PC-9 (cell line): ENCODE results near the gene CD164. TPM values are rescaled to one million over a fixed set of nuclear protein-coding genes. Genes with fewer than 3 reads are reported as not detected.

Source experiments
- BruUV-seq: library from RNA; stranded (reverse); fragments of 400-500 nt; replicated peaks from 2 replicates; lab custom pipeline; 2021; lab: Mats Ljungman, UMichigan
- CTCF ChIA-PET: fragments of 300-600 bp; sonication (Branson Sonifier 250); formaldehyde crosslinking; loops from one replicate; lab custom pipeline; 2022; ENCODE audit warnings: antibody characterized with exemption; lab: Charles Lee
- POLR2A ChIA-PET: fragments of 300-600 bp; sonication (Branson Sonifier 250); formaldehyde crosslinking; loops from one replicate; lab custom pipeline; 2022; ENCODE audit warnings: antibody characterized with exemption; ENCODE audit not compliant: unreplicated experiment; lab: Charles Lee
- DNase-seq, 2 experiments: peaks; one replicate each; pipeline versions ENCODE4 v3.0.0 to v3.0.0-alpha.2; 2015 to 2022; ENCODE audit warnings: mixed read lengths in 1 of 2
- H2AFZ ChIP-seq: fragments of 200-600 bp; sonication (generic); 2 replicates; pipeline ENCODE4 v1.8.1; 2017; ENCODE audit warnings: antibody characterized with exemption
- H3F3A ChIP-seq: fragments of 200-600 bp; sonication (generic); 2 replicates; pipeline ENCODE4 v1.8.1; 2017; ENCODE audit warnings: antibody characterized with exemption, mild to moderate bottlenecking, low read depth; ENCODE audit not compliant: insufficient read depth
- H3K27ac ChIP-seq: fragments of 200-600 bp; sonication (generic); 2 replicates; pipeline ENCODE4 v1.6.1; 2016; ENCODE audit warnings: mixed run types
- H3K27me3 ChIP-seq: fragments of 200-600 bp; sonication (generic); 2 replicates; pipeline ENCODE4 v1.6.1; 2016; ENCODE audit warnings: low read depth, mixed run types; ENCODE audit not compliant: insufficient read depth
- H3K36me3 ChIP-seq: fragments of 200-600 bp; sonication (generic); 2 replicates; pipeline ENCODE4 v1.6.1; 2016; ENCODE audit warnings: low read depth, mixed run types
- H3K4me1 ChIP-seq: fragments of 200-600 bp; sonication (generic); replicated peaks from 2 replicates; pipeline ENCODE4 v1.6.1; 2016; ENCODE audit warnings: mixed run types; ENCODE audit not compliant: insufficient read depth
- H3K4me2 ChIP-seq: fragments of 200-600 bp; sonication (generic); 2 replicates; pipeline ENCODE4 v1.6.1; 2017; ENCODE audit warnings: mixed run types
- H3K4me3 ChIP-seq: fragments of 200-600 bp; sonication (generic); 2 replicates; pipeline ENCODE4 v1.6.1; 2016; ENCODE audit warnings: mixed run types
- H3K79me2 ChIP-seq: fragments of 200-600 bp; sonication (generic); 2 replicates; pipeline ENCODE4 v1.6.1; 2017; ENCODE audit warnings: low read depth, mixed run types
- H3K9me2 ChIP-seq: fragments of 200-600 bp; sonication (generic); 2 replicates; pipeline ENCODE4 v1.8.1; 2017; ENCODE audit warnings: mild to moderate bottlenecking; ENCODE audit not compliant: insufficient read depth
- H3K9me3 ChIP-seq: fragments of 200-600 bp; sonication (generic); 2 replicates; pipeline ENCODE4 v1.8.1; 2016; ENCODE audit warnings: low read depth; ENCODE audit not compliant: insufficient read depth
- H4K20me1 ChIP-seq: fragments of 200-600 bp; sonication (generic); 2 replicates; pipeline ENCODE4 v1.8.1; 2017; ENCODE audit not compliant: insufficient read depth
- EZH2 ChIP-seq: fragments of 200-600 bp; sonication (generic); IDR thresholded peaks from 2 replicates; pipeline ENCODE4 v1.8.0; 2017; ENCODE audit warnings: antibody characterized with exemption, low read depth
- intact Hi-C: fragments of 100-400 bp; cut with micrococcal nuclease; formaldehyde crosslinking; loops from one replicate; pipeline ENCODE4 v1.10.0; 2022; ENCODE audit not compliant: unreplicated experiment
- total RNA-seq: library from RNA; stranded (reverse); gene quantifications from 2 replicates; pipeline ENCODE4 v1.2.3, GENCODE V29; 2021
- TF ChIP-seq, protein P1 (sequence below): fragments of 200-600 bp; sonication (generic); conservative IDR thresholded peaks from 2 replicates; pipeline ENCODE4 v1.6.1; 2017; ENCODE audit warnings: mixed run types, antibody characterized with exemption, mild to moderate bottlenecking, moderate library complexity

Gene CD164
- total RNA-seq, 1 experiment from 2014 or later, result 170 TPM

DNA sequence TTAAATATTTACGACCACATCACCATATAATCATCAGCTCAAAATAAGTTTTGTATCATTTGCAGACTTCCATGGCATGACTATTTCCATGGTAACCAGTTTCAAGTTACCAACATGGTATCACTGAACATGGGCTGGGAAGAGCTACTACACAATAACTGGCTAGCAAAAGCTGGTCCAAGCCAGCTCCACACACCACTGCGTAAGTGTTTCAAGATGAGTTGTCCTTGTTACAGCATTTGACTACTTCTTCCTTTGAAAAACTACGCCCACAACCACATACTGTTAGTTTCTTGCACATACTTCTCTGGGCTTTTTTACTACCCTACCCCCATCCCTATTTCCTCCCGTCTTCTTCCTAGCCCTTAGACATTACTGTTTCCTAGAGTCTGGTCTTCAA is 8.5 kb downstream of the CD164 start:
- Histone ChIP-seq H3F3A (peaks cover 16% of the 10 kb centered on the region), H3K9me3 (no peaks in the 10 kb centered on the region), H2AFZ (no peak overlapping the region), H4K20me1 (peaks cover 58% of the 10 kb centered on the region), H3K27me3 (no peaks in the 10 kb centered on the region), H3K36me3 (peaks cover 95% of the 10 kb centered on the region), H3K4me1 (peaks cover 13% of the 10 kb centered on the region; the same call in 1 of the 2 replicates), H3K79me2 (peaks cover 45% of the 10 kb centered on the region), H3K27ac (no peak overlapping the region), H3K9me2 (no peaks in the 10 kb centered on the region), H3K4me3 (no peak overlapping the region), H3K4me2 (no peak overlapping the region)
- DNase-seq, result no peak
- BruUV-seq, result no TSS peak
- ChIA-PET CTCF (no interaction called here), POLR2A (no interaction called here)
- no peak for TF ChIP-seq EZH2
- TF ChIP-seq, protein P1, sequence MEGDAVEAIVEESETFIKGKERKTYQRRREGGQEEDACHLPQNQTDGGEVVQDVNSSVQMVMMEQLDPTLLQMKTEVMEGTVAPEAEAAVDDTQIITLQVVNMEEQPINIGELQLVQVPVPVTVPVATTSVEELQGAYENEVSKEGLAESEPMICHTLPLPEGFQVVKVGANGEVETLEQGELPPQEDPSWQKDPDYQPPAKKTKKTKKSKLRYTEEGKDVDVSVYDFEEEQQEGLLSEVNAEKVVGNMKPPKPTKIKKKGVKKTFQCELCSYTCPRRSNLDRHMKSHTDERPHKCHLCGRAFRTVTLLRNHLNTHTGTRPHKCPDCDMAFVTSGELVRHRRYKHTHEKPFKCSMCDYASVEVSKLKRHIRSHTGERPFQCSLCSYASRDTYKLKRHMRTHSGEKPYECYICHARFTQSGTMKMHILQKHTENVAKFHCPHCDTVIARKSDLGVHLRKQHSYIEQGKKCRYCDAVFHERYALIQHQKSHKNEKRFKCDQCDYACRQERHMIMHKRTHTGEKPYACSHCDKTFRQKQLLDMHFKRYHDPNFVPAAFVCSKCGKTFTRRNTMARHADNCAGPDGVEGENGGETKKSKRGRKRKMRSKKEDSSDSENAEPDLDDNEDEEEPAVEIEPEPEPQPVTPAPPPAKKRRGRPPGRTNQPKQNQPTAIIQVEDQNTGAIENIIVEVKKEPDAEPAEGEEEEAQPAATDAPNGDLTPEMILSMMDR, result no peak
- intact Hi-C loops, result no loop called here

DNA sequence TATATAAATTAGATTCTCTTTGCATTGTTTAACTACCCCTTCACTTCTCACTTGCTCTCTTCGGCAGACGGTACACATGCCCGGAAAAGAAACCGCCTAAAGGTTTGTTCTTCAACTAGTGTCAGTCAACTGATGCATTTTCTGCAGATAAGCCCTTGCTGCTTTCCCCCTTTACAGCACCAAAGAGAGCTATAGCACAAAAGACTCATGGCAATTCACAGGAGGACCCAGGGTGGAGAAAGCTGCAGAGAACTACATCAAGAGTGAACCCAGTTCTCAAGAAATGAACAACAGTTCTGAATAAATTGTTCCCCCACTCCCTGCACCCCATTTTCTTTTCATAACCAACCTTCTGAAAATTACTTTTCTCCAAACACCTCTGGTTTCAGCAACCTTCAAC is 8.9 kb downstream of the CD164 start:
- ChIA-PET CTCF (no interaction called here), POLR2A (interaction anchor here (0.7 kb wide), 1 partner anchor 176 kb away, joined by 6 read pairs; no protein-coding TSS in a partner anchor)
- H3K9me3 ChIP-seq, result no peaks in the 10 kb centered on the region
- H4K20me1 ChIP-seq, result peaks cover 55% of the 10 kb centered on the region
- H3K79me2 ChIP-seq, result peaks cover 41% of the 10 kb centered on the region
- peaks cover 20% of the 10 kb centered on the region for H3F3A ChIP-seq
- BruUV-seq, result no TSS peak
- H3K4me1 ChIP-seq, result peaks cover 12% of the 10 kb centered on the region; the same call in 1 of the 2 replicates
- H2AFZ ChIP-seq, result no peak overlapping the region
- no peak for TF ChIP-seq EZH2
- TF ChIP-seq, protein P1, result no peak
- H3K4me2 ChIP-seq, result no peak overlapping the region
- H3K36me3 ChIP-seq, result peaks cover 97% of the 10 kb centered on the region
- DNase-seq, result no peak
- H3K27ac ChIP-seq, result no peak overlapping the region
- intact Hi-C loops, result no loop called here
- H3K27me3 ChIP-seq, result no peaks in the 10 kb centered on the region
- no peaks in the 10 kb centered on the region for H3K9me2 ChIP-seq
- H3K4me3 ChIP-seq, result no peak overlapping the region

DNA sequence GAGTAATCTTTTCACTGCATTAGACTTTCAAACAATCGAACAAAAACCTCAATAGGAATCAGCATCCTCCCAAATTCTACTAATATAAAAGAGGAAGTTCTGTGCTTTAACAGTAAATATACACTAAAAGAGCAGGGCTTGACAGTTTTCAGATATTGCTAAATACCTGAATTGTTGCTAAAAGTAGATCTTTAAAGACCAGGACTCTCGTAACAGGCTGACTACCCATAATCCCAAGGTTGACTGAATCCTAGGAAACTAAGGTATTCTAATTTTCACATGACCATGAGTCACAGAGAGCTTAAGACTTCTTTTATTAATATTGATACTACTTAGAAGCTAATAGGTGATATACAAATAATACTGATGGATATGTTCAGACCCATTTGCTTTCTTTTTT is 10.1 kb downstream of the CD164 start:
- peak overlapping the region; percentile 2; the same call in 1 of the 2 replicates for H3K27ac ChIP-seq
- H2AFZ ChIP-seq, result no peak overlapping the region
- H3K4me2 ChIP-seq, result no peak overlapping the region
- no peaks in the 10 kb centered on the region for H3K9me2 ChIP-seq
- DNase-seq, result no peak
- H3K4me3 ChIP-seq, result no peak overlapping the region
- no peaks in the 10 kb centered on the region for H3K9me3 ChIP-seq
- ChIA-PET POLR2A (no interaction called here), CTCF (no interaction called here)
- no TSS peak for BruUV-seq
- peaks cover 29% of the 10 kb centered on the region for H3K79me2 ChIP-seq
- H3F3A ChIP-seq, result peaks cover 24% of the 10 kb centered on the region
- peaks cover 45% of the 10 kb centered on the region for H4K20me1 ChIP-seq
- H3K36me3 ChIP-seq, result peaks cover 92% of the 10 kb centered on the region
- H3K4me1 ChIP-seq, result peaks cover 12% of the 10 kb centered on the region; the same call in 1 of the 2 replicates
- H3K27me3 ChIP-seq, result no peaks in the 10 kb centered on the region
- TF ChIP-seq EZH2, result no peak
- TF ChIP-seq, protein P1, result no peak
- intact Hi-C loops, result no loop called here
